IPS-15b (cell line): ENCODE data around the gene BRAP.
"Not testable (repeated sequence)": the region's sequence is repeated elsewhere in the genome, so short reads cannot be mapped to it uniquely, and the experiment has no call there.

Experiments
- H3K27me3 ChIP-seq: one replicate; pipeline ENCODE4 v1.6.1; 2013; ENCODE audit warnings: low read length; ENCODE audit not compliant: control insufficient read depth, insufficient read depth
- H3K36me3 ChIP-seq: one replicate; pipeline ENCODE4 v1.6.1; 2013; ENCODE audit warnings: low read length; ENCODE audit not compliant: control insufficient read depth, insufficient read depth
- H3K4me1 ChIP-seq: one replicate; pipeline ENCODE4 v1.6.1; 2013; ENCODE audit warnings: mild to moderate bottlenecking, low read length; ENCODE audit not compliant: control insufficient read depth, insufficient read depth
- H3K4me3 ChIP-seq: one replicate; pipeline ENCODE4 v1.5.1; 2013; ENCODE audit warnings: low read depth, low read length
- H3K9ac ChIP-seq: one replicate; pipeline ENCODE4 v1.6.1; 2013; ENCODE audit warnings: low read depth, mild to moderate bottlenecking, low read length
- H3K9me3 ChIP-seq: one replicate; pipeline ENCODE4 v1.6.1; 2013; ENCODE audit warnings: mild to moderate bottlenecking, low read length; ENCODE audit not compliant: control insufficient read depth, insufficient read depth

The BRAP gene

GRCh38 chr12:111602348-111602747 is 83.4 kb downstream of the BRAP start:
- H3K4me1 ChIP-seq: no peaks in the 10 kb centered on the region
- H3K9me3 ChIP-seq: no peaks in the 10 kb centered on the region
- no peaks in the 10 kb centered on the region for H3K36me3 ChIP-seq

GRCh38 chr12:111600986-111601385 is 84.8 kb downstream of the BRAP start:
- not testable (repeated sequence) for H3K9ac ChIP-seq, H3K4me1 ChIP-seq, H3K36me3 ChIP-seq, H3K4me3 ChIP-seq, H3K9me3 ChIP-seq, H3K27me3 ChIP-seq

More at GRCh38 chr12:111602348-111602747, 83.4 kb downstream of the BRAP start:
- Histone ChIP-seq H3K27me3 (no peaks in the 10 kb centered on the region), H3K4me3 (no peak overlapping the region), H3K9ac (no peak overlapping the region)

DNA sequence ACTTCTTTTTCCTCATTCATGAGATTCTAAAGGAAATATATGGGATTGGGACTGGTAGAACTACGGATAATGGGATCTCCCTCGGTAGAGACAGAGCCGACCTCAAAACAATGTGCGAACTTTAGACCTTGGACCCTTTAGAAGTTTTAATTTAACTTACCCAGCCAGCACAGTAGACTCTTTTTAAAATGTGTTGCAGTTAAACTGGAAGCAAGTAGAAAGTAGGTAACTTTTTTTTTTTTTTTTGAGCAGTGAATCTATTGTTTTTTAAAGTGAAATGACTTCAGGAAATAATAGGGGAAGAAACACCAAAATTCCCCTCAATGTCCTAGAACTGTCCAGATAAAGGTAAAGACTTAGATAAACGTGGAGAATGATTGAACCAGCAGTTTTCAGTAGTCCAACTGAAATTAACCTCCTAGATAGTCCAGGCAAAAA is 85.5 kb downstream of the BRAP start:
- no peaks in the 10 kb centered on the region for H3K36me3 ChIP-seq
- H3K4me3 ChIP-seq: peak overlapping the region; percentile 85
- H3K9me3 ChIP-seq: no peaks in the 10 kb centered on the region
- H3K9ac ChIP-seq: peak overlapping the region; percentile 85
- H3K27me3 ChIP-seq: no peaks in the 10 kb centered on the region
- peaks cover 8% of the 10 kb centered on the region for H3K4me1 ChIP-seq

DNA sequence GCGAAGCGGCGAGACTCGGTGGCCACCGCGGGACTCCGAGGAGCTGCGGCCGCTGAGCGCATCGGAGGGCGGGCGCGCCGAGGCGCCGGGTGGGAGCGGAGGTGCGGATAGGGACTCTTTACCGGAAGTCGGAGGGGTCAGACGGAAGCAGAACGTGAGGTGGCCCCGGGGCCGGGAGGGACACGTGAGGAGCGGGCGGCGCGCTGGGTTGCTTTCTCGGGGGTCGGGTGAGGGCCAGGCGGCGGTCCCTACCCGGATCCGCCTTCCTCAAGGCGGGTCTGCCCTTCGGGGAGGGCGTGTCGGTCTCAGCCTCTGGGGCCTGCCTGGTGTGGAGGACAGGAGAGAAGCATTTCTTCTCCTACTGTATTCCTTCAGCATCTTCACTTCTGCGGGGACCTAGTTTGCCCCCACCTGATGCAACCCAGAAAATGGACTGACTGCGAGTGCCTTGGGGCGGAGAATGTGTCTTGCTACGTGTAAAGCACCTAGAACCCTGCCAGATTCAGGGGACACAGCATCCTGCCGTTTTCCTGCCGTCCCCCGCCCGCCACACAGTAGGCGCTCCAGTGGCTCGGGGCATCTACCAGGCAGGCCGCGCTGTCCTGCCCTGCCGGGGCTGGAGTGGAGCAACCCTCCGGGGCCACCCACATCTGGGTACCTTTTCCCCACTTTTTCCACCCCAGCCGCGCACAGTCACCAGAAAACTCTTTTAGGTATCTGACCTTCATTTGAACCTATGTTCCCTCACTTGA is 86.1 kb downstream of the BRAP start:
- H3K27me3 ChIP-seq: no peaks in the 10 kb centered on the region
- no peaks in the 10 kb centered on the region for H3K36me3 ChIP-seq
- H3K4me1 ChIP-seq: peaks cover 11% of the 10 kb centered on the region
- H3K9me3 ChIP-seq: no peaks in the 10 kb centered on the region
- peak overlapping the region; percentile 85 for H3K4me3 ChIP-seq
- peak overlapping the region; percentile 85 for H3K9ac ChIP-seq

DNA sequence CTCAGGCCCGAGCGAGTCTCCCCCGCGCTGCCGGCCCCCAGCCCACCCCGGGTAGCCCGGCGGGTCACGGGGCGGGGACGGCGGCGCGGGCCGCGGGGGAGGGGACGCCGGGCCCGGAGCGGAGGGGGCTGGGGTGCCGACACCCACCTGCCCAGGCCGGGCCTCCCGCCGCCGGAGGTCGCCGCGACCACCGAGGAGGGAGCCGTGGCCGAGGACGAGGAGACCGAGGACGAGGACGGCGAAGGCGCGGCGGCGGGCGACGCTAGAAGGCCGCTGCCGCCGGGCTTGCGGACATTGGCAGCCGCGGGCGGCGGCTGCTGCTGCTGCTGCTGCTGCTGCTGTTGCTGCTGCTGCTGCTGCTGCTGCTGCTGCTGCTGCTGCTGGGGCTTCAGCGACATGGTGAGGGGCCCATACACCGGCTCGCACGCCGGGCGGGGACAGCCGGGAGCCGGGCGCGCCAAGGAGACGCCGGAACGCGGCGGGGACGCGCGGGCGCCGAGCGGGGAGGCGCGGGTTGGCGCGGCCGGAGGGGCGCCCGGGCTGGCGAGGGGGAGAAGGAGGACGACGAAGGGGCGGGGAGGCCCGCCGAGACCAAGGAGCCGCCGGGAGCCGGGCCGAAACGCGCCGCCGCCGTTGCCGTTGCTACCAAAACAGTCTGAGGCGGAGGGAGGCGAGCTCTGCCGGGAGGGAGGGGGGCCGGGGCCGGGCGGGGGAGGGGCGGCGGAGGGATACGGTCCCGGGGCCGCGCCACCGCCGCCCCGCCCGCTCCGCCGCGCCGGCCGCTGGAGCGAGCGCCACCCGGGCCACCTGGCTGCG is 86.9 kb downstream of the BRAP start, which contains the start of gene ATXN2:
ATXN2 (minus strand) TSS at position 679 of the 816 bp plus-strand sequence; CDS start at position 398, 281 bp downstream.
- no peaks in the 10 kb centered on the region for H3K9me3 ChIP-seq
- no peaks in the 10 kb centered on the region for H3K27me3 ChIP-seq
- peaks cover 11% of the 10 kb centered on the region for H3K4me1 ChIP-seq
- no peaks in the 10 kb centered on the region for H3K36me3 ChIP-seq
- peak within 1 kb of the TSS; percentile 85 for H3K9ac ChIP-seq
- H3K4me3 ChIP-seq: peak within 1 kb of the TSS; percentile 88

DNA sequence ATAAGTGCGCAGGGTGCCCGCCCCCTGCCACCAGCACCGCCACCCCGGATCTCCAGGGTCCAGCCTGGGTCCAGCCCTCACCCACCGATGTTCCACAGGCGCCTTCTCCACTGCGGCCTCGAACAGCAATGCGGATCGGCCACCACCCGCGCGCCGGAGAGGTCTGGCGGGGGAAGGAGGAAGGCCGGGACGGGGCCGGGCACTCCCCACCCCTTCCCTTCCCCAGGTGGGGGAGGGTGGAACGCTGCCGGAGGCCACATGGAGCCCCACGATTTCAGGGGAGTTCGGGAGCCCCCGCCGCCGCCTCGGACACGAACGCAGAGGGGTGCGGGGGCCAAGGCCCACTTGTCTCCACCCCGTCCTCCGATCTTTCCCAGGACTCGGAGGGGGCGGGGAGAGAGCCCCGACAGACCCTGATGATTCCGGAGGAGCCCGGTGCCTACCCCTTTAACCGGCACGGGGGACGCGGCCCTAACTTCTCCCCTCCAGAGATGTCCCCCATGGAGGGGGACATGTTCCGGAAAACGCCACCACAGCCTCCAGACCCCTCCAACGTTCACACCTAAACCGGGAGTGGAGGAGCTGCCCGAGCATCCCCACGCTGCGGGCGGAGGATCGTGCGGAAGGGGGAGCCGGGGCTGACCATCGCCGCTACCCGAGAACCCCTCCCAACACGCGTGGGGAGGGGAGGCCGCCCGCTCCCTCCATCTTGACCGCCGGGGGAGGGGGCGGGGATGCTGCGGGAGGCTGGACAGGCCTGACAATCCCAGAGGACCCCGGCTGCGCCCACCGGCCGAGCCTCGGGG is 87.7 kb downstream of the BRAP start:
- Histone ChIP-seq H3K4me3 (peak overlapping the region; percentile 88), H3K27me3 (no peaks in the 10 kb centered on the region), H3K36me3 (no peaks in the 10 kb centered on the region), H3K9me3 (no peaks in the 10 kb centered on the region), H3K4me1 (peaks cover 11% of the 10 kb centered on the region), H3K9ac (peak overlapping the region; percentile 85)

GRCh38 chr12:111596985-111597830 is 88.5 kb downstream of the BRAP start:
- H3K4me1 ChIP-seq: peaks cover 11% of the 10 kb centered on the region
- no peaks in the 10 kb centered on the region for H3K9me3 ChIP-seq
- H3K4me3 ChIP-seq: peak overlapping the region; percentile 88

DNA sequence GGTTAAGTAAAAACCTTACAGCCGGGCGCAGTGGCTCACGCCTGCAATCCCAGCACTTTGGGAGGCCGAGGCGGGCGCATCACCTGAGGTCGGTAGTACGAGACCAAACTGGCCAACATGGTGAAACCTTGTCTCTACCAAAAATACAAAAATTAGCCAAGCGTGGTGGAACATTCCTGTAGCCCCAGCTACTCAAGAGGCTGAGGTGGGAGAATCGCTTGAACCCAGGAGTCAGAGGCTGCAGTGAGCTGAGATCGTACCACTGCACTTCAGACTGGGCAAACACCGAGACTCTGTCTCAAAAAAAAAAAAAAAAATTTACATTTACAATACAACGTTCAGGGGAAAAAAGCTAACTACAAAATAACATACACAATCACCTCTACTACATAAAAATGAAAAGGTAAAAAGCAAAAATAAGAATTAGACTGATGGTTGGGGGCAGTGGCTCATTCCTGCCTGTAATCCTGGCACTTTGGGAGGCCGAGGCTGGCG is 90.4 kb downstream of the BRAP start:
- H3K9ac ChIP-seq, H3K4me3 ChIP-seq, H3K27me3 ChIP-seq, H3K36me3 ChIP-seq, H3K9me3 ChIP-seq: not testable (repeated sequence)
- H3K4me1 ChIP-seq: peaks cover 11% of the 10 kb centered on the region

More at GRCh38 chr12:111596985-111597830, 88.5 kb downstream of the BRAP start:
- peak overlapping the region; percentile 85 for H3K9ac ChIP-seq
- H3K36me3 ChIP-seq: no peaks in the 10 kb centered on the region
- H3K27me3 ChIP-seq: no peaks in the 10 kb centered on the region
